ENCODE data around the gene NCKAP5.

NCKAP5 gene

GRCh38 chr2:133571249-133571648, 3.0 kb upstream of the NCKAP5 start:
- no peak for TF ChIP-seq CTCF (conservative IDR thresholded peaks at IDR 0.05; ENCODE audit: control insufficient read depth, insufficient read depth, low read depth, low read length)
- no peak overlapping the region for H3K4me3 ChIP-seq (ENCODE audit: control insufficient read depth, low read depth, low read length)
- DNase-seq (ENCODE audit: low read depth) = no peak

- no peak for DNase-seq (ENCODE audit: low read depth)
- no peak for TF ChIP-seq CTCF (conservative IDR thresholded peaks at IDR 0.05; ENCODE audit: control insufficient read depth, insufficient read depth, low read depth, low read length)
These were observed 2.3 kb upstream of the NCKAP5 start for GRCh38 chr2:133570542-133570941.

GRCh38 chr2:133569286-133569830, 1.1 kb upstream of the NCKAP5 start:
- no peak overlapping the region for H3K4me3 ChIP-seq (ENCODE audit: control insufficient read depth, low read depth, low read length)
- no peak for TF ChIP-seq CTCF (conservative IDR thresholded peaks at IDR 0.05; ENCODE audit: control insufficient read depth, insufficient read depth, low read depth, low read length)
- no peak for DNase-seq (ENCODE audit: low read depth)

More at GRCh38 chr2:133570542-133570941, 2.3 kb upstream of the NCKAP5 start:
- no peak overlapping the region for H3K4me3 ChIP-seq (ENCODE audit: control insufficient read depth, low read depth, low read length)

GRCh38 chr2:133568598-133568997, 335 bp upstream of the NCKAP5 start:
- no peak overlapping the region for H3K4me3 ChIP-seq (ENCODE audit: control insufficient read depth, low read depth, low read length)
- no peak for TF ChIP-seq CTCF (conservative IDR thresholded peaks at IDR 0.05; ENCODE audit: control insufficient read depth, insufficient read depth, low read depth, low read length)
- DNase-seq (ENCODE audit: low read depth) = no peak

- TF ChIP-seq CTCF (conservative IDR thresholded peaks at IDR 0.05; ENCODE audit: control insufficient read depth, insufficient read depth, low read depth, low read length) = no peak
- no peak for DNase-seq (ENCODE audit: low read depth)
- H3K4me3 ChIP-seq (ENCODE audit: control insufficient read depth, low read depth, low read length) = no peak overlapping the region
These were observed 5.7 kb downstream of the NCKAP5 start for GRCh38 chr2:133562558-133562957.

- DNase-seq (ENCODE audit: low read depth) = peak; percentile 61
- H3K4me3 ChIP-seq (ENCODE audit: control insufficient read depth, low read depth, low read length) = no peak overlapping the region
- TF ChIP-seq CTCF (conservative IDR thresholded peaks at IDR 0.05; ENCODE audit: control insufficient read depth, insufficient read depth, low read depth, low read length) = peak; percentile 51
These were observed 7.0 kb downstream of the NCKAP5 start for GRCh38 chr2:133561045-133561852.

Data from fibroblast of mammary gland (primary cell).